Measurements from ENCODE around the gene IL6ST.
"Not testable (repeated sequence)": the region's sequence is repeated elsewhere in the genome, so short reads cannot be mapped to it uniquely, and the experiment has no call there.

The IL6ST gene

DNA sequence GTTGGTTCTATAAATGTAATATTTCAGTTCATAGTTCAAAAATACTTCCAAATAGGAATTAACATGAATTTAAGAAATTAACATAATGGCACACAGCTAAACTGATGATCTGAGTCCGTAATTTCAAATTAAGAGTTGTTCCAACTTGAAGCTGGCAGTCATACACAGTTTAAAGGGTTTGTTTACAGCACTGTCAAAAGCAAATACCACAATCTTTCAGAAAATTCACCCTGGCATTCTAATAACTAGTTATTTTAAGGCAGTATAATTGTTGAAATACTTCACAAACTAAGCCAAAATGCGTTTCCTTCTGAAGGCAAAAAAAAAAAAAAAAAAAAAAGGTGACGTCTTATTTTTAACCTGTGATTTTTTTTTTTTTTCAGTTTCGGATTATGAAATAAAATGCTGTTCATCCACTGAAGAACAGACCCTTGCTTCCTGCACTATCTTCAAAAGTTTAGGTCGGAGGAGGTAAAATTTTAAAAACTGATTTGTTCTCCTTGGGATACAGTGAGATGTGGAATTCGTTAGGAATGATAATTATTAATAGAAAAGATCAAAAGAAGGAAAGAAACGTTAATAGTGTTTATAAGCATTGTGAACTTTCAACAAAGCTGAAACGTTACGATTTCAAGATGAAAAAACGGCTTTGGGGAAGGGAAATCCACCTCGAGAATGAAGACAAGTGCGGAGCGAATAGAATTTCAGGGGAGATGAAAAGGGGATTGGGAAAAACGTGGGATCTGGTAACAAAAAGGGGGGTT, 850 bp downstream of the IL6ST start:
- peaks cover 5% of the 10 kb centered on the region; the same call in 1 of the 2 replicates for H3F3A ChIP-seq (ENCODE audit: control insufficient read depth, insufficient read depth)
- H3K27me3 ChIP-seq (ENCODE audit: control insufficient read depth, low read length): no peaks in the 10 kb centered on the region
- H3K79me2 ChIP-seq (ENCODE audit: control insufficient read depth, low read length): peaks cover 53% of the 10 kb centered on the region
- H4K20me1 ChIP-seq (ENCODE audit: control insufficient read depth, insufficient read depth, low read depth, low read length): 0 out of 2 replicates have a peak, but pooled peaks cover 3% of the 10 kb centered on the region
- TF ChIP-seq EZH2phosphoT487 (IDR thresholded peaks at IDR 0.05; ENCODE audit: borderline replicate concordance, low read length): no peak
- TF ChIP-seq, protein P1, sequence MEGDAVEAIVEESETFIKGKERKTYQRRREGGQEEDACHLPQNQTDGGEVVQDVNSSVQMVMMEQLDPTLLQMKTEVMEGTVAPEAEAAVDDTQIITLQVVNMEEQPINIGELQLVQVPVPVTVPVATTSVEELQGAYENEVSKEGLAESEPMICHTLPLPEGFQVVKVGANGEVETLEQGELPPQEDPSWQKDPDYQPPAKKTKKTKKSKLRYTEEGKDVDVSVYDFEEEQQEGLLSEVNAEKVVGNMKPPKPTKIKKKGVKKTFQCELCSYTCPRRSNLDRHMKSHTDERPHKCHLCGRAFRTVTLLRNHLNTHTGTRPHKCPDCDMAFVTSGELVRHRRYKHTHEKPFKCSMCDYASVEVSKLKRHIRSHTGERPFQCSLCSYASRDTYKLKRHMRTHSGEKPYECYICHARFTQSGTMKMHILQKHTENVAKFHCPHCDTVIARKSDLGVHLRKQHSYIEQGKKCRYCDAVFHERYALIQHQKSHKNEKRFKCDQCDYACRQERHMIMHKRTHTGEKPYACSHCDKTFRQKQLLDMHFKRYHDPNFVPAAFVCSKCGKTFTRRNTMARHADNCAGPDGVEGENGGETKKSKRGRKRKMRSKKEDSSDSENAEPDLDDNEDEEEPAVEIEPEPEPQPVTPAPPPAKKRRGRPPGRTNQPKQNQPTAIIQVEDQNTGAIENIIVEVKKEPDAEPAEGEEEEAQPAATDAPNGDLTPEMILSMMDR (IDR thresholded peaks at IDR 0.05; ENCODE audit: low read depth, low read length, poor library complexity, severe bottlenecking): no peak
- no peaks in the 10 kb centered on the region for H3K36me3 ChIP-seq (ENCODE audit: control insufficient read depth, low read length)
- H3K9me2 ChIP-seq (replicated peaks; ENCODE audit: control insufficient read depth, low read length): no peaks in the 10 kb centered on the region
- peak overlapping the region; percentile 96 for H3K4me3 ChIP-seq (ENCODE audit: low read length)
- no peaks in the 10 kb centered on the region for H3K9me3 ChIP-seq (ENCODE audit: control insufficient read depth, insufficient read depth, low read length)
- peak overlapping the region; percentile 89 for H3K4me2 ChIP-seq (ENCODE audit: low read length)
- peaks cover 14% of the 10 kb centered on the region for H3K4me1 ChIP-seq (ENCODE audit: control insufficient read depth, low read length)
- peak overlapping the region; percentile 44 for H3K27ac ChIP-seq (ENCODE audit: low read depth, low read length)

DNA sequence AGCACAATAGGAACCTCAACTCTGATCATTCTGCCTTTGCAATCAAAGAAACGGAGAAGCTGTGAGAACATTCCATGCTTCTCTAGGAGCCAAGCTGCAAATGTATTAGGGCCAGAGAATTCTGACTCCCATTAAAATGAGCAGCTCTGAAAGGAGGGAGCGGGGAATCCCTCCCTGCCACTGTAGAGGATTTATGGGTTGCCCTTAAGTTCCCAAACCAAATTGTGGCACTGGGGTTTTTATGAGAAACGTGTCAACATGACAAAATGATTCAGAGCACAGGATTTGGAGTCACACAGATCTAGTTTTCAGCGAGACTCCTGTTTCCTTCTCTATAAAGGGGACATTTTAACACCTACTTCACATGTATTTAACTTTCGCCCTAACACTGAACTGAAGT, 1.8 kb downstream of the IL6ST start:
- TF ChIP-seq EZH2phosphoT487 (IDR thresholded peaks at IDR 0.05; ENCODE audit: borderline replicate concordance, low read length): no peak
- Histone ChIP-seq H3K79me2 (ENCODE audit: control insufficient read depth, low read length) (peaks cover 58% of the 10 kb centered on the region), H3K4me3 (ENCODE audit: low read length) (peak overlapping the region; percentile 96; the same call in 1 of the 2 replicates), H4K20me1 (ENCODE audit: control insufficient read depth, insufficient read depth, low read depth, low read length) (0 out of 2 replicates have a peak, but pooled peaks cover 3% of the 10 kb centered on the region), H3K9me2 (replicated peaks; ENCODE audit: control insufficient read depth, low read length) (no peaks in the 10 kb centered on the region), H3K27me3 (ENCODE audit: control insufficient read depth, low read length) (no peaks in the 10 kb centered on the region), H3K9me3 (ENCODE audit: control insufficient read depth, insufficient read depth, low read length) (no peaks in the 10 kb centered on the region), H3K4me1 (ENCODE audit: control insufficient read depth, low read length) (peaks cover 14% of the 10 kb centered on the region), H3K36me3 (ENCODE audit: control insufficient read depth, low read length) (no peaks in the 10 kb centered on the region), H3F3A (ENCODE audit: control insufficient read depth, insufficient read depth) (peaks cover 5% of the 10 kb centered on the region; the same call in 1 of the 2 replicates), H3K4me2 (ENCODE audit: low read length) (peak overlapping the region; percentile 89), H3K27ac (ENCODE audit: low read depth, low read length) (no peak overlapping the region)

GRCh38 chr5:55991768-55992486, 2.8 kb downstream of the IL6ST start:
- TF ChIP-seq, protein P1 (IDR thresholded peaks at IDR 0.05; ENCODE audit: low read depth, low read length, poor library complexity, severe bottlenecking): no peak
- no peak for TF ChIP-seq EZH2phosphoT487 (IDR thresholded peaks at IDR 0.05; ENCODE audit: borderline replicate concordance, low read length)
- Histone ChIP-seq H3K4me2 (ENCODE audit: low read length) (no peak overlapping the region), H3K9me3 (ENCODE audit: control insufficient read depth, insufficient read depth, low read length) (peaks cover 4% of the 10 kb centered on the region), H3K36me3 (ENCODE audit: control insufficient read depth, low read length) (peaks cover 4% of the 10 kb centered on the region), H4K20me1 (ENCODE audit: control insufficient read depth, insufficient read depth, low read depth, low read length) (0 out of 2 replicates have a peak, but pooled peaks cover 3% of the 10 kb centered on the region), H3K4me1 (ENCODE audit: control insufficient read depth, low read length) (peaks cover 14% of the 10 kb centered on the region), H3K4me3 (ENCODE audit: low read length) (no peak overlapping the region), H3K27me3 (ENCODE audit: control insufficient read depth, low read length) (no peaks in the 10 kb centered on the region), H3K79me2 (ENCODE audit: control insufficient read depth, low read length) (peaks cover 66% of the 10 kb centered on the region), H3K27ac (ENCODE audit: low read depth, low read length) (no peak overlapping the region), H3K9me2 (replicated peaks; ENCODE audit: control insufficient read depth, low read length) (no peaks in the 10 kb centered on the region), H3F3A (ENCODE audit: control insufficient read depth, insufficient read depth) (peaks cover 5% of the 10 kb centered on the region; the same call in 1 of the 2 replicates)

DNA sequence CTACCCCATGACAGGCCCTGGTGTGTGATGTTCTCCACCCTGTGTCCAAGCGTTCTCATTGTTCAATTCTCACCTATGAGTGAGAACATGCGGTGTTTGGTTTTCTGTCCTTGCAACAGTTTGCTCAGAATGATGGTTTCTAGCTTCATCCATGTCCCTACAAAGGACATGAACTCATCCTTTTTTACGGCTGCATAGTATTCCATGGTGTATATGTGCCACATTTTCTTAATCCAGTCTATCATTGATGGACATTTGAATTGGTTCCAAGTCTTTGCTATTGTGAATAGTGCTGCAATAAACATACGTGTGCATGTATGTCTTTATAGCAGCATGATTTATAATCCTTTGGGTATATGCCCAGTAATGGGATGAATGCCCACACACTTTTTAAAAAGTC, 3.9 kb downstream of the IL6ST start:
- not testable (repeated sequence) for H3K27ac ChIP-seq (ENCODE audit: low read depth, low read length); H3K36me3 ChIP-seq (ENCODE audit: control insufficient read depth, low read length); H3K9me2 ChIP-seq (replicated peaks; ENCODE audit: control insufficient read depth, low read length); H3K9me3 ChIP-seq (ENCODE audit: control insufficient read depth, insufficient read depth, low read length); H3K4me2 ChIP-seq (ENCODE audit: low read length); H3K27me3 ChIP-seq (ENCODE audit: control insufficient read depth, low read length); H3F3A ChIP-seq (ENCODE audit: control insufficient read depth, insufficient read depth); H3K4me3 ChIP-seq (ENCODE audit: low read length); H4K20me1 ChIP-seq (ENCODE audit: control insufficient read depth, insufficient read depth, low read depth, low read length)
- H3K4me1 ChIP-seq (ENCODE audit: control insufficient read depth, low read length): peaks cover 14% of the 10 kb centered on the region
- peaks cover 73% of the 10 kb centered on the region for H3K79me2 ChIP-seq (ENCODE audit: control insufficient read depth, low read length)

All from DOHH2 (cell line).